ENCODE data around the gene KCNQ5.

KCNQ5 gene

DNA sequence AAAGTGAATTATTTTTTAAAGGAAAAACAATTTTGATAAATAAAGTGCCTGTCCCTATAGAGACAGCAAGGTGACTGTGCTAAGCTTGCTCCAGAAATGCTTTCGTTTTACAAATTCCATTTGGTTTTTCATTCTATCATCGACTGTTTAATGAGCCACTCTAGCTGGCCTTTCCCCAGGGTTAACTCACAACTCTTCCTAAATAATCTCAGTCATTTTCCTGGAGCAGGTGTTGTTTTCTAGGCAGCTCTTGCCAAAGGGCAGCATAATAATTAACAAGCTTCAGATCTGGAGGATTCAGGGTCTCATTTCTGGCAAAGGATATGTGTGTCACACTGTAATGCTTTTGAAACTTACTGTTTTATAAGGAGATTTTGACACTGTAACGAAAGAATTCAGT lies 419.2 kb downstream of the KCNQ5 start:
- Histone ChIP-seq H3K27ac (ENCODE audit: low read depth, low read length) (no peak overlapping the region), H3K9ac (ENCODE audit: low read length) (no peak overlapping the region), H4K20me1 (ENCODE audit: low read depth, low read length) (no peaks in the 10 kb centered on the region), H3K4me2 (ENCODE audit: low read depth, low read length, poor library complexity, severe bottlenecking) (no peak overlapping the region), H3K79me2 (ENCODE audit: insufficient read depth, low read length) (no peaks in the 10 kb centered on the region), H3K9me3 (ENCODE audit: insufficient read depth, low read length) (no peaks in the 10 kb centered on the region), H3K9me2 (replicated peaks; ENCODE audit: insufficient read depth, low read length) (no peaks in the 10 kb centered on the region), H3F3A (ENCODE audit: insufficient read depth) (no peaks in the 10 kb centered on the region), H3K27me3 (ENCODE audit: low read length) (no peaks in the 10 kb centered on the region), H2AFZ (ENCODE audit: low read depth, low read length, severe bottlenecking) (no peak overlapping the region), H3K36me3 (ENCODE audit: low read length) (peaks cover 3% of the 10 kb centered on the region; the same call in 1 of the 2 replicates), H3K4me3 (ENCODE audit: insufficient read depth, low read length, poor library complexity, severe bottlenecking) (no peak overlapping the region)
- TF ChIP-seq CTCF (IDR thresholded peaks at IDR 0.05; ENCODE audit: insufficient read depth, low read length, poor library complexity, severe bottlenecking) (no peak), EZH2phosphoT487 (conservative IDR thresholded peaks at IDR 0.05; ENCODE audit: low read length) (no peak)

GRCh38 chr6:73042892-73043291 lies 421.0 kb downstream of the KCNQ5 start:
- Histone ChIP-seq H3K36me3 (ENCODE audit: low read length) (peaks cover 3% of the 10 kb centered on the region; the same call in 1 of the 2 replicates), H3K27ac (ENCODE audit: low read depth, low read length) (no peak overlapping the region), H3K4me3 (ENCODE audit: insufficient read depth, low read length, poor library complexity, severe bottlenecking) (no peak overlapping the region), H3K9me2 (replicated peaks; ENCODE audit: insufficient read depth, low read length) (no peaks in the 10 kb centered on the region), H3K9ac (ENCODE audit: low read length) (no peak overlapping the region), H3K4me2 (ENCODE audit: low read depth, low read length, poor library complexity, severe bottlenecking) (no peak overlapping the region), H3F3A (ENCODE audit: insufficient read depth) (no peaks in the 10 kb centered on the region), H3K9me3 (ENCODE audit: insufficient read depth, low read length) (no peaks in the 10 kb centered on the region), H3K79me2 (ENCODE audit: insufficient read depth, low read length) (no peaks in the 10 kb centered on the region), H4K20me1 (ENCODE audit: low read depth, low read length) (no peaks in the 10 kb centered on the region), H2AFZ (ENCODE audit: low read depth, low read length, severe bottlenecking) (no peak overlapping the region), H3K27me3 (ENCODE audit: low read length) (no peaks in the 10 kb centered on the region)
- TF ChIP-seq EZH2phosphoT487 (conservative IDR thresholded peaks at IDR 0.05; ENCODE audit: low read length), result no peak
- no peak for TF ChIP-seq CTCF (IDR thresholded peaks at IDR 0.05; ENCODE audit: insufficient read depth, low read length, poor library complexity, severe bottlenecking)

DNA sequence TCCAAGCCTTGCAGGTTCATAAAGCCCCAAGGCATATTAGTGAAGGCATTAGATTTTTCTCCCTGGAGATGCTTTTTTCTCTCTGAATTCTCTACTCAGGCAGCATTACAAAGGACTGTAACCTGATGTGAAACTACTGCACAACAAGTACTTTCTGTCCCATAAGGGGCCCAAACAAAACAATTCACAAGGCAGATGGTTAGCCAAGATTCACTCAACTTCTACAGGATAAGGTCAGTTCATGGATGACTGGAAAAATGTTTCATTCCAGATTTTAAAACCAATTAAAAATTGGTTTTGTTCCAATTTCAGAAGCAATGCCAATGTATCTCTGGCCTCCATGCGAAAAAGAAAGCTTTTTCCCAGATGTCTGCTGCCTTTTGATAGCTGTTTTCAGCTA lies 421.6 kb downstream of the KCNQ5 start:
- Histone ChIP-seq H3K27ac (ENCODE audit: low read depth, low read length) (no peak overlapping the region), H3K4me2 (ENCODE audit: low read depth, low read length, poor library complexity, severe bottlenecking) (no peak overlapping the region), H3K79me2 (ENCODE audit: insufficient read depth, low read length) (no peaks in the 10 kb centered on the region), H3K9ac (ENCODE audit: low read length) (no peak overlapping the region), H3K27me3 (ENCODE audit: low read length) (no peaks in the 10 kb centered on the region), H3K4me3 (ENCODE audit: insufficient read depth, low read length, poor library complexity, severe bottlenecking) (no peak overlapping the region), H2AFZ (ENCODE audit: low read depth, low read length, severe bottlenecking) (no peak overlapping the region), H3K9me3 (ENCODE audit: insufficient read depth, low read length) (no peaks in the 10 kb centered on the region), H4K20me1 (ENCODE audit: low read depth, low read length) (no peaks in the 10 kb centered on the region), H3F3A (ENCODE audit: insufficient read depth) (no peaks in the 10 kb centered on the region), H3K36me3 (ENCODE audit: low read length) (no peaks in the 10 kb centered on the region), H3K9me2 (replicated peaks; ENCODE audit: insufficient read depth, low read length) (no peaks in the 10 kb centered on the region)
- TF ChIP-seq EZH2phosphoT487 (conservative IDR thresholded peaks at IDR 0.05; ENCODE audit: low read length) (no peak), CTCF (IDR thresholded peaks at IDR 0.05; ENCODE audit: insufficient read depth, low read length, poor library complexity, severe bottlenecking) (no peak)

All from SU-DHL-6 (cell line).